VCaP (cell line): ENCODE results near the gene LTBP1.

Experiments used
- H3K27ac ChIP-seq: fragments of 450-650 bp; 2 replicates; pipeline ENCODE4 v1.5.1; 2017
- TF ChIP-seq, protein P1 (sequence below): fragments of 450-650 bp; conservative IDR thresholded peaks from 2 replicates; pipeline ENCODE4 v1.5.1; 2017; ENCODE audit warnings: mild to moderate bottlenecking, moderate library complexity

Gene LTBP1

DNA sequence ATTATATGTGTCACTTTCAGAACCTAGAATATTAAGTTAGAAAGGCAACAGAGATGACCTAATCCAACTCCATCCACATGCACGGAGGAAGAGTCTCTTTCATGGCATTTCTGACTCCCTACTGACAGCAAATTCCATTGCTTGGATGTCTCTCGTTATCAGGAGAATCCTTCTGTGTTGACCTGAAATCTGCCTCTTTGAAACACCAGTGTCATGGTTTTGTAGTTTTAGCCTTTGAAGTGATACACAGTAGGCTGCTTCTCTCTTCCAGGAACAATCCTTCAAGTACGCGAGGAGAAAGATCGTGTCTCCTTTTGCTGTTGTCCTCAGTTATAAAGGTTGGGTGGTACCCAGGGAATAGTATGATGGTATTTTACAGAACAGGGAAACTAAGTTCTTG is 327.8 kb downstream of the LTBP1 start:
- no peak overlapping the region for H3K27ac ChIP-seq

DNA sequence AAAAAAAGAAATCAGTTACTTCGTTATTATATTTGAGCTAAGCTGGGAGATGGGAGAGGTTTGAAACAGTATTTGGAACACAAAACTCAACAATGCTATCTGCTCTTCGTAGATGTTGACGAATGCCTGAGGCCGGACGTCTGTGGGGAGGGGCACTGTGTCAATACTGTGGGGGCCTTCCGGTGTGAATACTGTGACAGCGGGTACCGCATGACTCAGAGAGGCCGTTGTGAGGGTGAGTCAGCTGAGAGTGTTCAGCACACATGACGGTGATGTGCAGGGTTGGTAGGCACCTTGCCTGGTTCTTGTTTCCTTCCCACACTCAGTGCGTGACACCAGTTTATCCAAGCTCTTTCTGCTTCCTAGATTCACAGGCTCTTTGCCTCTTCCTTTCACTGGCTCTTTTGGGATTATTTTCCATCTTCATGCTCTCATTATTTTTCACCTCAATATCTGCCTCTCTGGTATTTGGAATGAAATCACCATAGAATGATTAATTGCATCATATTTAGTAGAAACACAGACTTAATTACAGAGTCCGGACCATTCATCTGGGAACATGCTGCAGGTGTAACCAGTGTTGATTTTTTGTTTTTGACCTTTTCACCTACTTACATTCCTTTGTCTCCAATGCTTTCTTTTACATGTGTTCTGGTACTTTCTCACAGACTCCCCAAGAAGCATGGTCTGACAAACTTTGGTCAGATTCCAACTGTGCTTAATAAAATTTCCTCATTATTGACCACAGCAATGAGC is 329.1 kb downstream of the LTBP1 start:
- TF ChIP-seq, protein P1, sequence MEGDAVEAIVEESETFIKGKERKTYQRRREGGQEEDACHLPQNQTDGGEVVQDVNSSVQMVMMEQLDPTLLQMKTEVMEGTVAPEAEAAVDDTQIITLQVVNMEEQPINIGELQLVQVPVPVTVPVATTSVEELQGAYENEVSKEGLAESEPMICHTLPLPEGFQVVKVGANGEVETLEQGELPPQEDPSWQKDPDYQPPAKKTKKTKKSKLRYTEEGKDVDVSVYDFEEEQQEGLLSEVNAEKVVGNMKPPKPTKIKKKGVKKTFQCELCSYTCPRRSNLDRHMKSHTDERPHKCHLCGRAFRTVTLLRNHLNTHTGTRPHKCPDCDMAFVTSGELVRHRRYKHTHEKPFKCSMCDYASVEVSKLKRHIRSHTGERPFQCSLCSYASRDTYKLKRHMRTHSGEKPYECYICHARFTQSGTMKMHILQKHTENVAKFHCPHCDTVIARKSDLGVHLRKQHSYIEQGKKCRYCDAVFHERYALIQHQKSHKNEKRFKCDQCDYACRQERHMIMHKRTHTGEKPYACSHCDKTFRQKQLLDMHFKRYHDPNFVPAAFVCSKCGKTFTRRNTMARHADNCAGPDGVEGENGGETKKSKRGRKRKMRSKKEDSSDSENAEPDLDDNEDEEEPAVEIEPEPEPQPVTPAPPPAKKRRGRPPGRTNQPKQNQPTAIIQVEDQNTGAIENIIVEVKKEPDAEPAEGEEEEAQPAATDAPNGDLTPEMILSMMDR: no peak
- no peak overlapping the region for H3K27ac ChIP-seq

More for the DNA sequence above, 327.8 kb downstream of the LTBP1 start:
- TF ChIP-seq, protein P1: no peak

GRCh38 chr2:33277002-33277426 is 330.3 kb downstream of the LTBP1 start:
- H3K27ac ChIP-seq: no peak overlapping the region
- TF ChIP-seq, protein P1: no peak

DNA sequence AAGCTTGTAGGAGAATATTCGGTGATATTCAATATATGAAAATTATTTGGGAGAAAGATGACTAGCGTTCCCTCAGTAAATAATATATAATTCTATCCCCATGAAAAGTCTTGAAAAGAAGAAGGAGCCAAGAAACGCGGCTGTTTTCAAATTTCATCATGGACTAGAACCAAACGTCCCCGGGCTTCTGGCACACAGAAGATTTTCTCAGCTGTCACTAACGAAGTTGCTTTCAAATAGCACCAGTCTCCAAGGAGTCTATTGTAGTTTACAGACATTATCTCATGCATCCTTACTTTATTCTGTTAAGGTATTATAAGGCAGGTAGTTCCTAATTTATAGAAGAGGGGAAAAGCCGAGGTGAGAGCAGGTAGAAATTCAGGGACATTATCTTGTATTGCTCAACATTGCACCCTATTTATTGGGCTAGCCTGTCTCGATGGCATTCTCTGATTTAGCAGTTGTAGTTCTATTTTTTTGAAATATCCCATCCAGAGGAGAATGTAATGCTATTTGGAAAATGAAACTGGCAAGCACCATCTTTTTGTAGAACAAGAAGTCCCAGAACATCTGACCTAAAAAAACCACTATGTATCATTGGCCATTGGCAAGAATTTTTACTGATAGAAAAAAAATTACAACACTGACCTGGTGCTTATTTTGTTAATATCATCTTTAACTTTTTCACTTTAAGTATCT is 331.6 kb downstream of the LTBP1 start:
- TF ChIP-seq, protein P1: no peak

GRCh38 chr2:33284287-33284686 is 337.5 kb downstream of the LTBP1 start:
- no peak overlapping the region for H3K27ac ChIP-seq
- TF ChIP-seq, protein P1: no peak

More for the DNA sequence above, 331.6 kb downstream of the LTBP1 start:
- H3K27ac ChIP-seq: no peak overlapping the region

GRCh38 chr2:33287507-33288005 is 340.8 kb downstream of the LTBP1 start:
- H3K27ac ChIP-seq: no peak overlapping the region
- TF ChIP-seq, protein P1: no peak

DNA sequence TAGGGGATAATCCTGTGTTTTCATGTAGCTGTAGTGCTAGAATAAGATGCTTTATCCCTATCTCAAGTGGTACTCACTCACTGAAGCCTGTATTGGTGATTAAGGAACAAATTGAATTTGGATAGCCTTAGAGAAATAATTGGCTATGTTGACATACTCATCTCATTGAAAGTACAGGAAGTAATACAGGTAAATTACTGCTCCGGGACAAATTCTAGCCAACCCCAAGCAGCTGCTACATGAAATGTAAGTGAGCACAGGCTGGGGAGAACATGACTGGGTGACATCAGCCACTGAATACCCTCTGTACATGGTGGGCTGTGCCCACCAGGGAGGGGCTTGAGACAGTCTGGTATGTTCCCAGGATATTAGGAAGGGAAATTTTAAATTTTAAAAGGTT is 341.3 kb downstream of the LTBP1 start:
- TF ChIP-seq, protein P1: no peak
- H3K27ac ChIP-seq: no peak overlapping the region
